HG02678 (cell line): ENCODE data around the gene INPP5A.

ENCODE experiments used
- ATAC-seq: cut with Tn5 transposase; IDR thresholded peaks from one replicate; pipeline ENCODE4 v1.9.1; 2021; ENCODE audit warnings: mild to moderate bottlenecking, moderate library complexity; ENCODE audit not compliant: unreplicated experiment

The INPP5A gene

GRCh38 chr10:132576671-132577349 lies 39.2 kb downstream of the INPP5A start:
- ATAC-seq = no peak

- ATAC-seq = no peak
Observed at GRCh38 chr10:132577350-132578003, 39.9 kb downstream of the INPP5A start.

DNA sequence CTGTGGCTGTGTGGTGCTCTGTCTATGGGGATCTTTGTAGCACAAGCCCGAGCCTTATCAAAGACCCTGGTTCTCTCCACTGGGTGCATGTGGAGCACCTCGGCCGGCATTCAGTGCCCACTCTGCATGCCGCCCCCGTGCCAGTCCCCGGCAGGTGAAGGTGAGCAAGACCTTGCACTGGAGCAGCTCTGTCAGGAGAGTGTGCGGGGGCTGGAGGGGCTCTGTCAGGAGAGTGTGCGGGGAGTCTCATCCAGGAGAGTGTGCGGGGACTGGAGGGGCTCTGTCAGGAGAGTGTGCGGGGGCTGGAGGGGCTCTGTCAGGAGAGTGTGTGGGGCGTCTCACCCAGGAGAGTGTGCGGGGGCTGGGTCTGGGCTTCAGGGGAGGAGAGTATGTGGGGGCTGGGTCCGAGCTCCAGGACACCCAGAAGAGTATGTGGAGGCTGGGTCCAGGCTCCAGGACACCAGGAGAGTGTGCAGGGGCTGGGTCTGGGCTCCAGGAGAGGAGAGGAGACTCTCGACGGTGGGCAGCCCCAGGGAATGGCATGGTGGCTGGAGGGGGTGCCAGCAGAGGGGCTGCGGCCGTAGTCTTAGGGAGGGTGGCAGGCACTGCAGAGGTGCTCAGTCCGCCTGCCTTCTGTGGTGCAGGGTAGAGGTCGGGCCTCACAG lies 40.8 kb downstream of the INPP5A start:
- no peak for ATAC-seq

DNA sequence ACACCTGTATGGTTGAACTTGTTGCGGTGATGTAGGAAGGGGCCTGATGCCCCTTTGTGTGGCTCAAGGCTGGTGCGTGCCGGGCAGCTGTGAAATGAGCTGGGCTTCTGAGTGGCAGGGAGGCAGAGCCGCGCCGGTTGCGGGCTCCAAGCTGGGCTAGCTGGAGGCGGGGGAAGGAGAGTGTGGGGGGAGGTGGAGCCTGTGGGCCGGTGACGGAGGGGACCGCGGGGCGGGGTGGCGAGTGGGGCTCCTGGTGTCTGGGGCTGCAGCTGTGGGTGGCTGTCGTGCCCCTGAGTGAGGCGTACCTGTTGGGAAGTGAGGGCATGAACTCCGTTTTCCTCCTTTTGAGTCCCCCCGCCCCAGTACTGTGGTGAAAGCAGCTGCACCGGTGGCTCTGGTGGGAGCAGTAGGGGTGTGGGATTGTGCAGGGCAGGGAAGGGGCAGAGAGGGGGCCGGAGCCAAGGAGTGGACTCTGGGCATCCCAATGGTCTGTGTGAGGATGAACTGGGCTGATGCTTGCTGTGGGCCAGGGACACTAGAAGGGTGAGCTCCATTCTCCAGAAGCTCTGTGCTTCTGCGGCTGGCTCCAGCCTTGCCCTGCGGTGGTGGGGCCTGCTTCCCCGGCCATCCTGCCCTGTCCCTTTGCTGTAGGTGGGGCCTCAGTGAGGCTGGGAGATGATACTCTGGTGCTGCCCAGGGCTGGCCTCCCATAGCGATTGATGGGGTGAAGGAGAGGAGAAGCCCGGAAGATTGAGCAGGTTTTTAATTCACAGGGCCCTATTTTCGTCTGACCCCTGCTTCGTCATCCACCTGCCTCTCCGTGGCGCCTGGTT lies 41.7 kb downstream of the INPP5A start:
- ATAC-seq = no peak

- no peak for ATAC-seq
Observed at GRCh38 chr10:132580143-132580542, 42.6 kb downstream of the INPP5A start.

- ATAC-seq = no peak
Observed at GRCh38 chr10:132580617-132581016, 43.0 kb downstream of the INPP5A start.

DNA sequence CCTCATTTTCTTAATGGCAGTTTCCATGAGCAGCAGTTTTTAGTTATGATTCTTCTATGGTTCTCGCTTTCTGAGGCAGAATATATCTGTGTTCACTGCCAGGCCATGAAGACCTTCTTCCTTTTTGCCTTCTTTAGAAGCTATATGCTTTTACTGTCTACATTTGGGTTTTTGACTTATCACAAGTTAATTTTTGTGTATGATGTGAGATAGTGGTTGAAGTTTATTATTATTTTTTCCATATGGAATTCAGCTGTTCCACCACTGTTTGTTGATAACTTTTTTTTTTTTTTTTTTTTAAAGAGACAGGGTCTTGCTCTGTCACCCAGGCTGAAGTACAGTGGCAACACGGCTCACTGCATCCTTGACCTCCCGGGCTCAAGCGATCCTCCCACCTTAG lies 44.5 kb downstream of the INPP5A start:
- no peak for ATAC-seq

GRCh38 chr10:132582771-132583170 lies 45.2 kb downstream of the INPP5A start:
- ATAC-seq = no peak

DNA sequence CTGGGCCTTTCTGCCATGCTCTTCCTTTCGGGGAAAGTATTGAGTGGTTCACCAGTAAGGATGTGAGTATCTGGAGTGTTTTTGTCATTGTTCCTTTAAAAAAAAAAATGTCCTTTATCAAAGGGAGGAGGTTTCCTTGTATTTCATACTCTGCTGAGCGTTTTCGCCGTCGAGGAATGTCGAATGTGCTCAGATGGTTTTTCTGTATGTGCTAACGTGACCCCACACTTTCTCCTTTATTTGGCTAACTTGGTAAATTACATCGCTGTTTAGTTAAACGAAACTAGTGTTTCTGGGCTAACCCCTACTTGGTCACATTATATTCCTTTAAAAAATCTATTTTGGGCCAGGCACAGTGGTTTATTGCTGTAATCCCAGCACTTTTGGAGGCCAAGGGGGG lies 45.9 kb downstream of the INPP5A start:
- ATAC-seq = no peak

GRCh38 chr10:132584081-132584480 lies 46.5 kb downstream of the INPP5A start:
- no peak for ATAC-seq

- no peak for ATAC-seq
Observed at GRCh38 chr10:132585732-132586722, 48.4 kb downstream of the INPP5A start.

DNA sequence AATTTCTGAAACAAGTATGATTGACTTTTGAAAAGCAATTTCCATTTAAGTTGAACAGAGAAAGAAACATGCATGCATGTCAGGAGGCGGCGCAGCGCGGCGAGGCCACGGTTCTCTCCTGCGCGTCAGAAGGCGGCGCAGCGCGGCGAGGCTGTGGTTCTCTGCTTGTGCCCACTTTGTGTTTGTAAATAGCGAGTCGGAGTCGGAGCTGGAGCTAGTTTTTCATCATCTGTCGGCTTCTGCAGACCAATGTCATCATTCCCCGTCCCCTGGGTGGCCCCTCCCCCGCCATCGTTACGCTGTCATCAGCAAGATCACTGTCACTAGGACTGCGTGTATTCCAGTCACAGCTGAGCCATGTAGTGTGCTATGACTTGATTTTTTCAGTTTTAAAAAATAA lies 49.2 kb downstream of the INPP5A start:
- no peak for ATAC-seq

- no peak for ATAC-seq
Observed at GRCh38 chr10:132587175-132587574, 49.6 kb downstream of the INPP5A start.

DNA sequence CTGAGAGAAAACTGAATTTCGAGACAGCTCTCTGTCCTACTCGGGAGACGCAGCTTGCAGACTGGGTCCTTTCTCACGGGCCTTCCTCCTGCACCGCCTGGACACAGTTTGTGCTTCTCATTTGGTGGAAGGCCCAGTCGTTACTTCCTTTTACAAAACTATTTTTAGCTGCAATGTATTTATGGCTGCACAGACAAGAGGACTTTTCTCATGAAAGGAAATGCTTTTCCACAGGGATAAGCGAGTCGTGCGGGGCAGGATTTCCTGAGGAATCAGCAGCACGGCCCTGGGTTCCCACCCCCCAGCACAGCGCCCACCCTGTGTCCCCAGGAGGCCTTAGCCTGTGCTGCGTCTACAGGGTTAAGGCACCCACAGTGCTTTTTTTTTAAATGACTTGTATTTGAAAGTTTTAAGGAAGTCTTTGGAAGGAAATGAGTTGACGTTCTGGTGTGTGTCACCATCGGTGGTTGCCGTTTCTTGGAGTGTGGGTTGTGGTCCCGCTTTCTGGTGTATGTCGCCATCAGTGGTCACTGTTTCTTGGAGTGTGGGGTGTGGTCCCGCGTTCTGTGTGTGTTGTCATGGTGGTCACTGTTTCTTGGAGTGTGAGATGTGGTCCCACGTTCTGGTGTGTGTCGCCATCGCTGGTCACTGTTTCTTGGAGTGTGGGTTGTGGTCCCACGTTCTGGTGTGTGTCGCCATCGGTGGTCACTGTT lies 50.9 kb downstream of the INPP5A start:
- no peak for ATAC-seq

GRCh38 chr10:132589015-132589414 lies 51.4 kb downstream of the INPP5A start:
- ATAC-seq = no peak

- ATAC-seq = no peak
Observed at GRCh38 chr10:132589681-132590080, 52.1 kb downstream of the INPP5A start.

DNA sequence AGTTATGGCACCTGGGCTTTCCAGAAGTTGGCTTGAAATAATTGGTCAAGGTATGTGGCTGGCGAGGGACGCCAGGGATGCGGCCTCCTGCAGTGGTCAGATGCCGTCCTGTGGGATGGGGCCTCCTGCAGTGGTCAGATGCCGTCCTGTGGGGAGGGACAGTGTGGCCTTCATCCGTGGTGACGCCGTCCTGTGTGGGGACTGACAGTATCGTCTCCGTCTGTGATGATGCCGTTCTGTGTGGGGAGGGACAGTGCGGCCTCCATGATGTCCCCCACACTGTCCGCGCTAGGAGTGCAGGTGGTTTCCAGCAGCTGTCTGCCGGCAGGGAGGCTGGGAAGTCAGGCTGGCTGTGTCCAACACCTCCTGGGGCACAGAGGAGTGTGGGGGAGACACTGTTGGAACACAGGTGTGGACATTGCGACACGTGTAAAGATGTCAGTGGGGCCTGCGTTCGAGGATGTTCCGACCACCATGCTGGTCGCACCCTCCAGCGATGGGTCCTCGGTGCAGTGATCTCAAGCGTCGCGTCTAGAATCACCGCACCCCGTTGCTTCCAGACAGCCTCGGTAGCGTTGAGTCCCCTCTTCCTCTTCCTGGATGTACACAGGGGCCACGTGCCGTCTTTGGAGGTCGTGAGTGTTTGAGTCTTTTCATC lies 52.6 kb downstream of the INPP5A start:
- no peak for ATAC-seq

- ATAC-seq = no peak
Observed at GRCh38 chr10:132590752-132591121, 53.1 kb downstream of the INPP5A start.
